NCI-H748 (cell line): ENCODE results near the gene DNAAF1.
"Not testable (repeated sequence)": the region's sequence is repeated elsewhere in the genome, so short reads cannot be mapped to it uniquely, and the experiment has no call there.

Source experiments
- DNase-seq: peaks from one replicate; lab custom pipeline; 2025; ENCODE audit not compliant: unreplicated experiment; lab: John Stamatoyannopoulos, UW

The DNAAF1 gene

GRCh38 chr16:84144859-84145639 lies at the start of gene DNAAF1, which contains the start of gene HSDL1:
TSS of gene DNAAF1 (plus strand) at chr16:84145308. CDS start at chr16:84145441, 133 bp downstream.
TSS of gene HSDL1 (minus strand) at chr16:84145177. CDS start at chr16:84131321, 13,856 bp downstream.
- DNase-seq, result peak; percentile 84

- no peak for DNase-seq
These were observed 49.6 kb upstream of the DNAAF1 start for GRCh38 chr16:84095466-84095865.

GRCh38 chr16:84096447-84097005 lies 48.6 kb upstream of the DNAAF1 start:
- peak; percentile 83 for DNase-seq

- no peak for DNase-seq
These were observed 46.2 kb upstream of the DNAAF1 start for GRCh38 chr16:84098939-84099338.

- DNase-seq, result no peak
These were observed 41.4 kb upstream of the DNAAF1 start for GRCh38 chr16:84103678-84104077.

GRCh38 chr16:84104231-84104630 lies 40.9 kb upstream of the DNAAF1 start:
- DNase-seq, result no peak

GRCh38 chr16:84105301-84105815 lies 39.8 kb upstream of the DNAAF1 start:
- DNase-seq, result no peak

- no peak for DNase-seq
These were observed 39.0 kb upstream of the DNAAF1 start for GRCh38 chr16:84105948-84106740.

- DNase-seq, result no peak
These were observed 37.2 kb upstream of the DNAAF1 start for GRCh38 chr16:84107921-84108320.

GRCh38 chr16:84109598-84110335 lies 35.3 kb upstream of the DNAAF1 start:
- DNase-seq, result no peak

- no peak for DNase-seq
These were observed 34.6 kb upstream of the DNAAF1 start for GRCh38 chr16:84110527-84110926.

- no peak for DNase-seq
These were observed 33.6 kb upstream of the DNAAF1 start for GRCh38 chr16:84111525-84111924.

GRCh38 chr16:84111949-84112348 lies 33.2 kb upstream of the DNAAF1 start:
- DNase-seq, result not testable (repeated sequence)

GRCh38 chr16:84115919-84116719 lies 29.0 kb upstream of the DNAAF1 start:
- DNase-seq, result peak; percentile 67

- peak; percentile 96 for DNase-seq
These were observed 28.2 kb upstream of the DNAAF1 start, which contains the start of gene MBTPS1 for GRCh38 chr16:84116720-84117493. TSS of gene MBTPS1 (minus strand) at chr16:84116942. CDS start at chr16:84101783, 15,159 bp downstream.

GRCh38 chr16:84117494-84117843 lies 27.6 kb upstream of the DNAAF1 start:
- DNase-seq, result peak; percentile 58

GRCh38 chr16:84118315-84118714 lies 26.8 kb upstream of the DNAAF1 start:
- DNase-seq, result not testable (repeated sequence)

- peak; percentile 3 for DNase-seq
These were observed 25.7 kb upstream of the DNAAF1 start for GRCh38 chr16:84119368-84119767.

GRCh38 chr16:84120023-84120422 lies 25.1 kb upstream of the DNAAF1 start:
- no peak for DNase-seq
